Adrenal gland (tissue), 5 donors: ENCODE data around the gene ARSI.

Source experiments
- POLR2A ChIP-seq, 2 donors: fragments of 450-650 bp; IDR thresholded peaks; one replicate each; pipeline ENCODE4 v1.6.1; 2017; ENCODE audit warnings: antibody characterized with exemption in 2 of 2, mild to moderate bottlenecking in 2 of 2, moderate library complexity in 1 of 2
- TF ChIP-seq, protein P1 (sequence below), 6 experiments: fragments of 450-650 bp in 4 of 6; fragments of 200-600 bp in 2 of 6; sonication (generic) in 1 of 6; IDR thresholded peaks; 1 replicate in 5 of 6; 2 replicates in 1 of 6; pipeline versions ENCODE4 v1.5.1 to v1.8.0; 2016 to 2021; ENCODE audit warnings: antibody characterized with exemption in 6 of 6, mild to moderate bottlenecking in 2 of 6, moderate library complexity in 1 of 6
- donor health status: DM: no; HTN: no; CAD: no.

GRCh38 chr5:150342583-150342982 is 39.9 kb upstream of the ARSI start:
- TF ChIP-seq, protein P1, sequence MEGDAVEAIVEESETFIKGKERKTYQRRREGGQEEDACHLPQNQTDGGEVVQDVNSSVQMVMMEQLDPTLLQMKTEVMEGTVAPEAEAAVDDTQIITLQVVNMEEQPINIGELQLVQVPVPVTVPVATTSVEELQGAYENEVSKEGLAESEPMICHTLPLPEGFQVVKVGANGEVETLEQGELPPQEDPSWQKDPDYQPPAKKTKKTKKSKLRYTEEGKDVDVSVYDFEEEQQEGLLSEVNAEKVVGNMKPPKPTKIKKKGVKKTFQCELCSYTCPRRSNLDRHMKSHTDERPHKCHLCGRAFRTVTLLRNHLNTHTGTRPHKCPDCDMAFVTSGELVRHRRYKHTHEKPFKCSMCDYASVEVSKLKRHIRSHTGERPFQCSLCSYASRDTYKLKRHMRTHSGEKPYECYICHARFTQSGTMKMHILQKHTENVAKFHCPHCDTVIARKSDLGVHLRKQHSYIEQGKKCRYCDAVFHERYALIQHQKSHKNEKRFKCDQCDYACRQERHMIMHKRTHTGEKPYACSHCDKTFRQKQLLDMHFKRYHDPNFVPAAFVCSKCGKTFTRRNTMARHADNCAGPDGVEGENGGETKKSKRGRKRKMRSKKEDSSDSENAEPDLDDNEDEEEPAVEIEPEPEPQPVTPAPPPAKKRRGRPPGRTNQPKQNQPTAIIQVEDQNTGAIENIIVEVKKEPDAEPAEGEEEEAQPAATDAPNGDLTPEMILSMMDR (IDR thresholded peaks at IDR 0.05): no peak
- no peak for TF ChIP-seq POLR2A (IDR thresholded peaks at IDR 0.05)
